Fibroblast of lung (primary cell): ENCODE results near the gene SHROOM4. TPM values are rescaled to one million over a fixed set of nuclear protein-coding genes. Genes with fewer than 3 reads are reported as not detected.

Experiments used
- DNase-seq, 2 donors: peaks; one replicate each; pipeline versions ENCODE4 v3.0.0 to v3.0.0-alpha.2; 2010; ENCODE audit warnings: low read depth in 2 of 2
- H2AFZ ChIP-seq: 2 replicates; pipeline ENCODE4 v1.5.1; 2012; ENCODE audit warnings: low read length, control low read depth, inconsistent platforms
- H3K27ac ChIP-seq: 2 replicates; pipeline ENCODE4 v1.5.1; 2011; ENCODE audit warnings: low read length, control low read depth; ENCODE audit not compliant: insufficient read depth
- H3K27me3 ChIP-seq: 2 replicates; pipeline ENCODE4 v1.5.1; 2011; ENCODE audit warnings: mild to moderate bottlenecking, low read length; ENCODE audit not compliant: control insufficient read depth, insufficient read depth
- H3K36me3 ChIP-seq: 2 replicates; pipeline ENCODE4 v1.5.1; 2011; ENCODE audit warnings: low read length; ENCODE audit not compliant: control insufficient read depth, insufficient read depth
- H3K4me1 ChIP-seq: 2 replicates; pipeline ENCODE4 v1.5.1; 2011; ENCODE audit warnings: low read length; ENCODE audit not compliant: control insufficient read depth, insufficient read depth; ENCODE audit errors: extremely low read depth
- H3K4me2 ChIP-seq: 2 replicates; pipeline ENCODE4 v1.5.1; 2011; ENCODE audit warnings: low read length, control low read depth; ENCODE audit not compliant: insufficient read depth; ENCODE audit errors: extremely low read depth
- H3K4me3 ChIP-seq, 4 experiments: fragments of 200-600 bp in 1 of 4; sonication (generic) in 1 of 4; replicated peaks in 1 of 4; 2 replicates each; pipeline ENCODE4 v1.5.1; 2011 to 2016; ENCODE audit warnings: low read length in 4 of 4, low read depth in 3 of 4, mild to moderate bottlenecking in 3 of 4, control low read depth in 2 of 4, inconsistent platforms in 1 of 4, mixed read lengths in 1 of 4; ENCODE audit not compliant: insufficient read depth in 1 of 4; ENCODE audit errors: control extremely low read depth in 1 of 4
- H3K79me2 ChIP-seq: 2 replicates; pipeline ENCODE4 v1.5.1; 2012; ENCODE audit warnings: mild to moderate bottlenecking, low read length, inconsistent platforms; ENCODE audit not compliant: control insufficient read depth, insufficient read depth
- H3K9ac ChIP-seq: 2 replicates; pipeline ENCODE4 v1.5.1; 2011; ENCODE audit warnings: mild to moderate bottlenecking, low read length, control low read depth; ENCODE audit not compliant: insufficient read depth
- H3K9me3 ChIP-seq: 2 replicates; pipeline ENCODE4 v1.5.1; 2012; ENCODE audit warnings: low read depth, low read length; ENCODE audit not compliant: control insufficient read depth, insufficient read depth
- H4K20me1 ChIP-seq: 2 replicates; pipeline ENCODE4 v1.5.1; 2011; ENCODE audit warnings: low read length; ENCODE audit not compliant: control insufficient read depth, insufficient read depth; ENCODE audit errors: extremely low read depth
- EZH2 ChIP-seq: IDR thresholded peaks from 2 replicates; pipeline ENCODE4 v1.5.1; 2012; ENCODE audit warnings: low read length, control low read depth, mild to moderate bottlenecking; ENCODE audit errors: missing control alignments
- polyA plus RNA-seq, 2 donors: library from polyadenylated mRNA; depleted of rRNA in 1 of 2; stranded (reverse) in 1 of 2; unstranded in 1 of 2; fragments of >200 nt; gene quantifications; 2 replicates each; pipeline ENCODE4 v1.2.1, GENCODE V29; 2011 to 2012; ENCODE audit warnings: missing spikeins in 1 of 2
- total RNA-seq: library from RNA; depleted of rRNA; stranded (reverse); fragments of >200 nt; gene quantifications from 2 replicates; pipeline ENCODE4 v1.2.1, GENCODE V29; 2014
- TF ChIP-seq, protein P1 (sequence below), 2 donors: IDR thresholded peaks in 1 of 2; conservative IDR thresholded peaks in 1 of 2; 1 replicate in 1 of 2; 2 replicates in 1 of 2; pipeline ENCODE4 v1.5.1; 2011 to 2012; ENCODE audit warnings: low read length in 2 of 2, control low read depth in 1 of 2, inconsistent platforms in 1 of 2, low read depth in 1 of 2, mild to moderate bottlenecking in 1 of 2

The SHROOM4 gene
- total and polyA plus RNA-seq, 2 donors (not counting 1 experiment from before 2014, with no cell fraction given): 0.45 to 0.50 TPM

GRCh38 chrX:50677789-50678188 lies 136.2 kb downstream of the SHROOM4 start:
- no peak overlapping the region for H3K9ac ChIP-seq
- H3K9me3 ChIP-seq: no peaks in the 10 kb centered on the region
- DNase-seq: no peak
- H3K4me1 ChIP-seq: no peaks in the 10 kb centered on the region
- no peaks in the 10 kb centered on the region for H3K27me3 ChIP-seq
- no peak overlapping the region for H3K27ac ChIP-seq
- no peak overlapping the region for H3K4me3 ChIP-seq
- no peak overlapping the region for H3K4me2 ChIP-seq
- H2AFZ ChIP-seq: no peak overlapping the region
- H4K20me1 ChIP-seq: no peaks in the 10 kb centered on the region
- no peaks in the 10 kb centered on the region for H3K79me2 ChIP-seq
- no peak for TF ChIP-seq EZH2
- TF ChIP-seq, protein P1, sequence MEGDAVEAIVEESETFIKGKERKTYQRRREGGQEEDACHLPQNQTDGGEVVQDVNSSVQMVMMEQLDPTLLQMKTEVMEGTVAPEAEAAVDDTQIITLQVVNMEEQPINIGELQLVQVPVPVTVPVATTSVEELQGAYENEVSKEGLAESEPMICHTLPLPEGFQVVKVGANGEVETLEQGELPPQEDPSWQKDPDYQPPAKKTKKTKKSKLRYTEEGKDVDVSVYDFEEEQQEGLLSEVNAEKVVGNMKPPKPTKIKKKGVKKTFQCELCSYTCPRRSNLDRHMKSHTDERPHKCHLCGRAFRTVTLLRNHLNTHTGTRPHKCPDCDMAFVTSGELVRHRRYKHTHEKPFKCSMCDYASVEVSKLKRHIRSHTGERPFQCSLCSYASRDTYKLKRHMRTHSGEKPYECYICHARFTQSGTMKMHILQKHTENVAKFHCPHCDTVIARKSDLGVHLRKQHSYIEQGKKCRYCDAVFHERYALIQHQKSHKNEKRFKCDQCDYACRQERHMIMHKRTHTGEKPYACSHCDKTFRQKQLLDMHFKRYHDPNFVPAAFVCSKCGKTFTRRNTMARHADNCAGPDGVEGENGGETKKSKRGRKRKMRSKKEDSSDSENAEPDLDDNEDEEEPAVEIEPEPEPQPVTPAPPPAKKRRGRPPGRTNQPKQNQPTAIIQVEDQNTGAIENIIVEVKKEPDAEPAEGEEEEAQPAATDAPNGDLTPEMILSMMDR (conservative IDR thresholded peaks at IDR 0.05 in 1 of 2, IDR thresholded peaks at IDR 0.05 in 1 of 2; ENCODE audit: low read depth in 1 of 2, low read length in 2 of 2): no peak
- no peaks in the 10 kb centered on the region for H3K36me3 ChIP-seq

GRCh38 chrX:50671661-50672060 lies 142.3 kb downstream of the SHROOM4 start:
- DNase-seq: peak in 1 of 2 donors; percentile 3
- Histone ChIP-seq H3K27ac (no peak overlapping the region), H3K4me1 (no peaks in the 10 kb centered on the region), H4K20me1 (no peaks in the 10 kb centered on the region), H3K36me3 (no peaks in the 10 kb centered on the region), H3K27me3 (no peaks in the 10 kb centered on the region), H3K4me3 (no peak overlapping the region), H2AFZ (no peak overlapping the region), H3K9ac (no peak overlapping the region), H3K9me3 (no peaks in the 10 kb centered on the region), H3K79me2 (no peaks in the 10 kb centered on the region), H3K4me2 (no peak overlapping the region)
- TF ChIP-seq, protein P1 (conservative IDR thresholded peaks at IDR 0.05 in 1 of 2, IDR thresholded peaks at IDR 0.05 in 1 of 2; ENCODE audit: low read depth in 1 of 2, low read length in 2 of 2): no peak
- no peak for TF ChIP-seq EZH2

- Histone ChIP-seq H3K27me3 (no peaks in the 10 kb centered on the region), H2AFZ (no peak overlapping the region), H3K9me3 (no peaks in the 10 kb centered on the region), H3K79me2 (no peaks in the 10 kb centered on the region), H4K20me1 (no peaks in the 10 kb centered on the region), H3K4me1 (no peaks in the 10 kb centered on the region), H3K4me3 (no peak overlapping the region), H3K27ac (no peak overlapping the region), H3K4me2 (no peak overlapping the region), H3K36me3 (no peaks in the 10 kb centered on the region), H3K9ac (no peak overlapping the region)
- TF ChIP-seq, protein P1 (conservative IDR thresholded peaks at IDR 0.05 in 1 of 2, IDR thresholded peaks at IDR 0.05 in 1 of 2; ENCODE audit: low read depth in 1 of 2, low read length in 2 of 2): no peak
- TF ChIP-seq EZH2: no peak
- DNase-seq: no peak
These were observed 145.1 kb downstream of the SHROOM4 start for GRCh38 chrX:50668860-50669259.
